Ovary (tissue), 9 donors: Measurements from ENCODE around the gene OSBPL1A. TPM values are rescaled to one million over a fixed set of nuclear protein-coding genes. Genes with fewer than 3 reads are reported as not detected.

ENCODE experiments used
- DNase-seq, 5 donors: peaks; one replicate each; pipeline ENCODE4 v3.0.0-alpha.2; 2019 to 2020
- H3K27ac ChIP-seq, 2 donors: fragments of 200-600 bp; one replicate each; pipeline versions ENCODE4 v1.5.1 to v1.8.0; 2019 to 2022
- H3K27me3 ChIP-seq: fragments of 200-600 bp; one replicate; pipeline ENCODE4 v1.8.0; 2022
- H3K36me3 ChIP-seq: fragments of 200-600 bp; sonication (generic); one replicate; pipeline ENCODE4 v1.5.1; 2019
- H3K4me1 ChIP-seq: one replicate; pipeline ENCODE4 v1.8.1; 2013; ENCODE audit warnings: mild to moderate bottlenecking, moderate library complexity; ENCODE audit not compliant: insufficient read depth
- H3K4me3 ChIP-seq: fragments of 200-600 bp; sonication (generic); one replicate; pipeline ENCODE4 v1.5.1; 2017
- H3K9me3 ChIP-seq, 2 donors: fragments of 200-600 bp in 1 of 2; sonication (generic) in 1 of 2; one replicate each; pipeline versions ENCODE4 v1.5.1 to v1.8.1; 2013 to 2019; ENCODE audit warnings: mild to moderate bottlenecking in 1 of 2, moderate library complexity in 1 of 2
- CTCF ChIP-seq, 3 donors: fragments of 450-650 bp in 2 of 3; fragments of 200-600 bp in 1 of 3; IDR thresholded peaks; one replicate each; pipeline versions ENCODE4 v1.5.1 to v1.8.0; 2016 to 2022; ENCODE audit warnings: antibody characterized with exemption in 3 of 3, mild to moderate bottlenecking in 1 of 3
- EP300 ChIP-seq: sonication (generic); formaldehyde crosslinking; IDR thresholded peaks from one replicate; pipeline ENCODE4 v1.6.1; 2017; ENCODE audit warnings: antibody characterized with exemption
- POLR2A ChIP-seq: fragments of 450-650 bp; IDR thresholded peaks from one replicate; pipeline ENCODE4 v1.6.1; 2017; ENCODE audit warnings: antibody characterized with exemption, mild to moderate bottlenecking, moderate library complexity
- WGBS, 3 donors: extraction: QIAGEN DNeasy Blood & Tissue Kit in 1 of 3; methylation state at CpG; one replicate each; pipeline versions ENCODE4 v1.1.5 to v1.1.7; 2013 to 2017; 5-methylcytosine and 5-hydroxymethylcytosine counted together
- intact Hi-C, 4 donors: fragments of 100-400 bp; cut with DNase I; formaldehyde crosslinking; loops; one replicate each; pipeline versions ENCODE4 v1.11.0 to v1.15.1; 2022 to 2023
- polyA plus RNA-seq, 2 donors: library from polyadenylated mRNA; stranded (reverse); fragments of 200-250 nt in 1 of 2; fragments of 350-450 nt in 1 of 2; fragmentation: Illumina TruSeq in 1 of 2; extraction: RNeasy Lipid Tissue Mini Kit (QIAGEN cat#74804) in 1 of 2; gene quantifications; one replicate each; pipeline ENCODE4 v1.2.3, GENCODE V29; 2013 to 2014
- total RNA-seq, 7 donors: library from RNA; depleted of rRNA in 2 of 7; stranded (reverse); fragments of >200 nt in 2 of 7; fragmentation: NEBNext Ultra II Directional in 3 of 7; extraction: Animal tissue kit (Norgen Biotek cat#: 25700) in 3 of 7; gene quantifications; one replicate each; pipeline versions ENCODE4 v1.1.0 to v1.2.4, GENCODE V29; 2016 to 2023
- donor health status: DM: no; HTN: no; CAD: no; lungs with moderate emphysema.
- donor health status: DM: no; HTN: no; CAD: no.
- donor health status: Bipolar disorder and iron deficiency.
- donor health status: DM: yes; HTN: yes; CAD: no.
- donor health status: DM: no; HTN: no; CAD: no.
- donor health status: DM: yes; HTN: yes; CAD: no.

Gene OSBPL1A
- total and polyA plus RNA-seq, 9 donors: 28.1 to 68.9 (median 40.2) TPM

GRCh38 chr18:24118750-24119577 lies 278.7 kb downstream of the OSBPL1A start:
- DNase-seq: peak; percentile 51 to 79 (median 76)
- Histone ChIP-seq H3K4me1 (no peaks in the 10 kb centered on the region), H3K27ac (no peak overlapping the region), H3K27me3 (no peaks in the 10 kb centered on the region), H3K9me3 (no peaks in the 10 kb centered on the region), H3K4me3 (no peak overlapping the region), H3K36me3 (no peaks in the 10 kb centered on the region)
- WGBS, 3 donors: 55 to 63% (median 62%) methylated on average over 8 of the region's 8 CpGs
- intact Hi-C loops: loop anchor here in 2 of 4 donors (10.0 kb wide), 2 partner anchors 164 to 294 kb away; no protein-coding TSS in a partner anchor
- TF ChIP-seq EP300 (no peak), CTCF (IDR thresholded peaks at IDR 0.05) (peak; percentile 85 to 90 (median 87)), POLR2A (no peak)

- Histone ChIP-seq H3K4me1 (no peaks in the 10 kb centered on the region), H3K27ac (no peak overlapping the region), H3K36me3 (no peaks in the 10 kb centered on the region), H3K4me3 (no peak overlapping the region), H3K9me3 (no peaks in the 10 kb centered on the region), H3K27me3 (no peaks in the 10 kb centered on the region)
- no peak for DNase-seq
- WGBS, 3 donors: 71 to 78% (median 75%) methylated on average over 2 of the region's 2 CpGs
- intact Hi-C loops: loop anchor here in 2 of 4 donors (10.0 kb wide), 2 partner anchors 161 to 291 kb away; no protein-coding TSS in a partner anchor
- TF ChIP-seq EP300 (no peak), POLR2A (no peak), CTCF (IDR thresholded peaks at IDR 0.05) (no peak)
Measured at GRCh38 chr18:24115628-24116027, 282.0 kb downstream of the OSBPL1A start.

GRCh38 chr18:24114924-24115549 lies 282.6 kb downstream of the OSBPL1A start:
- no peak overlapping the region for H3K27ac ChIP-seq

More at GRCh38 chr18:24114924-24115549, 282.6 kb downstream of the OSBPL1A start:
- Histone ChIP-seq H3K9me3 (no peaks in the 10 kb centered on the region), H3K36me3 (no peaks in the 10 kb centered on the region), H3K4me1 (no peaks in the 10 kb centered on the region), H3K27me3 (no peaks in the 10 kb centered on the region), H3K4me3 (no peak overlapping the region)
- WGBS, 3 donors: 78 to 82% (median 79%) methylated on average over 4 of the region's 4 CpGs
- intact Hi-C loops: loop anchor here in 2 of 4 donors (10.0 kb wide), 2 partner anchors 160 to 290 kb away; no protein-coding TSS in a partner anchor
- no peak for TF ChIP-seq POLR2A
- TF ChIP-seq CTCF (IDR thresholded peaks at IDR 0.05): no peak
- TF ChIP-seq EP300: no peak
- no peak for DNase-seq
